C4-2B (cell line): ENCODE measurements around the gene HRH1.
A peak's percentile ranks its signal among the peaks of the same experiment; 100 is the strongest.

Experiments used
- H3K27ac ChIP-seq: fragments of 450-650 bp; 2 replicates; pipeline ENCODE4 v1.5.1; 2017
- ZFX ChIP-seq: fragments of 450-650 bp; IDR thresholded peaks from 2 replicates; pipeline ENCODE4 v1.6.1; 2017
- TF ChIP-seq, protein P1 (sequence below): fragments of 450-650 bp; conservative IDR thresholded peaks from 2 replicates; pipeline ENCODE4 v1.5.1; 2017; ENCODE audit warnings: mild to moderate bottlenecking

Gene HRH1

DNA sequence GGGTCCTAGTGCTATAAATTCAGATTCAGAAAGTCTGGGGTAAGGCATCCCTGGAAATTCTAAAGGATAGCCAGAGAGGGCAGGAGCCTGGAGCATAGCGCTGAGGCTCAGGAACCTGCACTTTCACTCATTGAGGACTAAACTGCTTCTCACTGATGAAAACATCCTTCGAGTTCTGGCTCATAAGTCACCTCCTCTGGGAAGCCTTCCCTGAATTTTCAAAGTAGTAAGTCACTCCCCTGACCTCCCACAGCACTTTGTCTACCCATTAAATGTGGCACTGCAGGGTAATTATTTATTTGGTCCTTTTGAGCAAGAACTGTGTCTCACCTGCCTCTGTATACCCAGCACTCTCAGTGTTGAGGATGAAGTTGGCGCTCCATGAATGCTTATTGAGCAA lies 30.9 kb downstream of the HRH1 start:
- TF ChIP-seq, protein P1, sequence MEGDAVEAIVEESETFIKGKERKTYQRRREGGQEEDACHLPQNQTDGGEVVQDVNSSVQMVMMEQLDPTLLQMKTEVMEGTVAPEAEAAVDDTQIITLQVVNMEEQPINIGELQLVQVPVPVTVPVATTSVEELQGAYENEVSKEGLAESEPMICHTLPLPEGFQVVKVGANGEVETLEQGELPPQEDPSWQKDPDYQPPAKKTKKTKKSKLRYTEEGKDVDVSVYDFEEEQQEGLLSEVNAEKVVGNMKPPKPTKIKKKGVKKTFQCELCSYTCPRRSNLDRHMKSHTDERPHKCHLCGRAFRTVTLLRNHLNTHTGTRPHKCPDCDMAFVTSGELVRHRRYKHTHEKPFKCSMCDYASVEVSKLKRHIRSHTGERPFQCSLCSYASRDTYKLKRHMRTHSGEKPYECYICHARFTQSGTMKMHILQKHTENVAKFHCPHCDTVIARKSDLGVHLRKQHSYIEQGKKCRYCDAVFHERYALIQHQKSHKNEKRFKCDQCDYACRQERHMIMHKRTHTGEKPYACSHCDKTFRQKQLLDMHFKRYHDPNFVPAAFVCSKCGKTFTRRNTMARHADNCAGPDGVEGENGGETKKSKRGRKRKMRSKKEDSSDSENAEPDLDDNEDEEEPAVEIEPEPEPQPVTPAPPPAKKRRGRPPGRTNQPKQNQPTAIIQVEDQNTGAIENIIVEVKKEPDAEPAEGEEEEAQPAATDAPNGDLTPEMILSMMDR: no peak
- TF ChIP-seq ZFX: no peak
- no peak overlapping the region for H3K27ac ChIP-seq

DNA sequence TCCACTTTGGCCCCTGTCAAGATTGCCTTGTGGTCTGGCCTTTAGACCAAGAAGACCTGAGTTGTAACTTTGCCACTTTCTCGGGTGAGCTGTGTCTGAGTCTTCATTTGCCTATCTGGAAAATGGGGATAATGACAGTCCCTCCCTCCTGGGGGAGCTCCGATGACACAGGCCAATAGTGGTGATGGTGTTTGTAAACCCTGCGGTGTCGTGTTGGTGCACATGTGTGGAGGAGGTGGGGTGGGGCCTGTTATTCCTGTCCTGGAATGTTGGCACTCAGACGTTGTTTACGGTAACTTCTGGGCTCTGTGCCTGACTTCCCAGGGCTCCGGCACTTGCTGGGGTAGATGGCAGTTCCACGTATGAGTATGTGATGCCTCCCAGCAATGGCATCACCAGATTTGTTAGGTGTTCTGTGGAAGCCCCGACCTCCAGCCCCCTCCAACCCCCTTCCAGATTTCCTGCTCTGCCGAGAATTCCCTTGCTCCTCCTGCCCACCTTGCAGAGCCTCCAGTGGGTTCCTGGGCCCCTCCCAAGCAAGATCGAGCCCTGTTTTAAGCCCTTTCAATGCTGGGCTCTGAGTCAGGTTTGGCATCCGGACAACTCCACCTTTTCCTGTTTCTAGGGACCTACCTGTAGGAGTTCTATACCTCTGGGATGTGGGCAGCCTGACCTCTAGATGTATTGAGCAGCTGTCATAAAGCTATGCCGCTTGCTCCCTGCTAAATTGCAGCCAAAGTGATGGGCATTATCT lies 31.4 kb downstream of the HRH1 start:
- no peak for TF ChIP-seq ZFX
- TF ChIP-seq, protein P1: peak; percentile 6; the same call in 1 of the 2 replicates
- H3K27ac ChIP-seq: no peak overlapping the region

DNA sequence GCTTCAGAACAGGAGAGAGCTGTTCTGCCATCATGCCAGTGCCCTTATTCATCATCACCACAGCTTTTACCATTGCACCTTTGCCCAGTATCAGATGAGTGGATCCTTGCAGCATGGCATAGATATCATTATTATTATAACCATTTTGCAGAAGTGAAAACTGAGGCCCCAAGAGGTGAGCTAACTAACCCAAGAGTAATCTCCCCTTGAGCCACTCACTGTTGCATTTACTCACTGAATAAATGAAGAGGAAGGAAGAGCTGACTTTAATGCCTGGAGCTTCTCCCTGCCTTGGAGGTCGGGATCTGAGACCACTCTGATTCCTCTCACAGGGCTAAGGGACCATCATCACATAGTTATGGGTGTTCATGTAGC lies 32.0 kb downstream of the HRH1 start:
- TF ChIP-seq ZFX: no peak
- TF ChIP-seq, protein P1: no peak
- H3K27ac ChIP-seq: no peak overlapping the region

DNA sequence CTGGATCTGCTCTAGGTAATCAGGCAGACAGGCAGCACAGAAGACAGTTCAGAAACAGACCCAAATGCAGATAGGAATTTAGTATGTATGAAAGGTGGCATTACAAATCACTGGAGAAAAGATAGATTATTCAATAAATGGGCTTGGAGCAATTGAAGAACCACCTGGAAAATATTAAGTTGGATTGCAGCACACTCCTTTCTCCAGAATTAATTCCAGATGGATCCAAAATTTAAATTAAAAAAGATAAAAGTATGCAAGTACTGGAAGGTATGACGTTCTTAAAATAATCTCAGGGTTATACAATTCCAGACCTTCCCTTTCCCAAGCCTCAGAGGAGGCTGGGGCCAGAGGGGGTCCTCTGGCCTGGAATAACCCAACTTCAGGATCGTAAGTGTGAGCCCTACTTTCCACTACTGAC lies 32.5 kb downstream of the HRH1 start:
- TF ChIP-seq ZFX: no peak
- TF ChIP-seq, protein P1: no peak

DNA sequence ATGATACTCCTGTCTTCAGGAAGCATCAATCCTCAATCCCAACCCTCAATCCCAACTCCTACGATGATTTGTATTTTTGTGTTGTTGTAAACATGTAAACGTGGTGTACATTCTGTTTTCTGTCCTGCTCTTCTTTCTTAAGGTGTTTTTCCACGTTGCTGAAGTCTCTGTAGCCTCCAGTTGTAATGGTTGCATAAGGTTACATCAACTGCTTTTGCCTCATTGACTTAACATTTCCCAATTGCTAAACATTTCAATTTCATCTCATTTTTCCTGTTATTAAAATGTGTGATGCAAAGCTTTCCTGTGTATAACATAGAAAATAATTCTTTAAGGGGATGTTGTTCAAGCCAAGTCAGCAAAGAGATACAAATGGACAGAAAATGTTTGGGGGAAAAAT lies 33.4 kb downstream of the HRH1 start:
- TF ChIP-seq, protein P1: no peak
- no peak for TF ChIP-seq ZFX
- H3K27ac ChIP-seq: no peak overlapping the region

More for the DNA sequence above, 32.5 kb downstream of the HRH1 start:
- no peak overlapping the region for H3K27ac ChIP-seq

DNA sequence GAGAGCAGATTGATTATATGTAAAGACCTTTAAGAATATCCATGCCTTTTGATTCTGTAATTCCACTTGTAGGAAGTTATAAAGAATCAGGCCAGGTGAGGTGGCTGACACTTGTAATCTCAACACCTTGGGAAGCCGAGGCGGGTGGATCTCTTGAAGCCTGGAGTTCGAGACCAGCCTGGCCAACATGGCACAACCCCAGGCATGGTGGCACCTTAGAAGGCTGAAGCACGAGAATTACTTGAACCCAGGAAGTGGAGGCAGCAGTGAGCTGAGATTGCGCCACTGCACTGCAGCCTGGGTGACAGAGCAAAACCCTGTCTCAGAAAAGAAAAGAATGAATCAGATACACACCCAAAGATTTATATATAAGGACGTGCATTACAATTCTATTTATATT lies 33.9 kb downstream of the HRH1 start:
- TF ChIP-seq, protein P1: no peak
- no peak for TF ChIP-seq ZFX
- H3K27ac ChIP-seq: no peak overlapping the region

DNA sequence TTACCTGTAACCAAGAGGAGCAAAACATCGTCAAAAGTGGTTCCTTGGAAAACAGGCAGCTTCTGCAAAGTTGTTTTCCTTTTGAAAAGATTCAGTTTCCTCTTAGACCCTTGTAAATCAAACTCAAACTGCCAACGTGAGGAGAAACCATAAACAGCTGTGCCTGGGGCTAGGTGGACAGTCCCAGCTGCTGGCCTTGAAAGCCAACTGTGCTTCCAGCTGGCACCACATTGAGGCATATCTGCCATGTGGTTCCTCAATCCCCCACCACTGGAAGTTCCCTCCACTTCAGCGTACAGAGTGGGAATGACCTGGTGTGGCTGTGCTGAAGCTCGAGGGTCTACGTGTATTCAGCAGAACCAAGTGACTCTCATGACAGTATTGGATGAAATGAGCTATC lies 40.9 kb downstream of the HRH1 start:
- TF ChIP-seq ZFX: no peak
- TF ChIP-seq, protein P1: no peak
- H3K27ac ChIP-seq: no peak overlapping the region
